NB4 (cell line): Measurements from ENCODE around the gene METTL26.

ENCODE experiments used
- POLR2A ChIP-seq: IDR thresholded peaks from 2 replicates; pipeline ENCODE4 v1.6.1; 2011; ENCODE audit warnings: mild to moderate bottlenecking; ENCODE audit not compliant: insufficient read length; ENCODE audit errors: extremely low read depth
- TF ChIP-seq, protein P1 (sequence below): IDR thresholded peaks from one replicate; pipeline ENCODE4 v1.5.1; 2012; ENCODE audit warnings: low read depth, low read length
- TF ChIP-seq, protein P2 (sequence below): IDR thresholded peaks from 2 replicates; pipeline ENCODE4 v1.6.1; 2011; ENCODE audit warnings: low read depth, low read length

DNA sequence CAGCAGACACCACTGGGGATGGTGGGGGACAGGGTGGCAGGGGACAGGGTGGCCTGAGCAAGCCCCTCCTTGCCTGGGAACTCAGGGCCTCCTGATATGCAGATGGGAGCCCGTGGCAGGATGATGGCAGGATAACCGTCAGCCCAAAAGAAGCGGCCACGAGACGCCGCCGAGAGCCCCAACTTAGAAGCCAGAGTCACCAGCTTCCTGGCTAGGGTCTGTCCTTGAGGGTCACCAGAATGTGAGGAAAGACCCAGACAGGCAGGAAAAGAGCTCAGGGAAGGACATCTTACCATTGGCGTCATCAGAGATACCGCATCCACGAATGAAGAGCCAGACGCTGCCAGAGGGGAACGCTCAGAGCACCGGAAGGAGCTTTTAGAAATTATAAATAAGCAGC is 26.8 kb downstream of the METTL26 start:
- TF ChIP-seq, protein P1, sequence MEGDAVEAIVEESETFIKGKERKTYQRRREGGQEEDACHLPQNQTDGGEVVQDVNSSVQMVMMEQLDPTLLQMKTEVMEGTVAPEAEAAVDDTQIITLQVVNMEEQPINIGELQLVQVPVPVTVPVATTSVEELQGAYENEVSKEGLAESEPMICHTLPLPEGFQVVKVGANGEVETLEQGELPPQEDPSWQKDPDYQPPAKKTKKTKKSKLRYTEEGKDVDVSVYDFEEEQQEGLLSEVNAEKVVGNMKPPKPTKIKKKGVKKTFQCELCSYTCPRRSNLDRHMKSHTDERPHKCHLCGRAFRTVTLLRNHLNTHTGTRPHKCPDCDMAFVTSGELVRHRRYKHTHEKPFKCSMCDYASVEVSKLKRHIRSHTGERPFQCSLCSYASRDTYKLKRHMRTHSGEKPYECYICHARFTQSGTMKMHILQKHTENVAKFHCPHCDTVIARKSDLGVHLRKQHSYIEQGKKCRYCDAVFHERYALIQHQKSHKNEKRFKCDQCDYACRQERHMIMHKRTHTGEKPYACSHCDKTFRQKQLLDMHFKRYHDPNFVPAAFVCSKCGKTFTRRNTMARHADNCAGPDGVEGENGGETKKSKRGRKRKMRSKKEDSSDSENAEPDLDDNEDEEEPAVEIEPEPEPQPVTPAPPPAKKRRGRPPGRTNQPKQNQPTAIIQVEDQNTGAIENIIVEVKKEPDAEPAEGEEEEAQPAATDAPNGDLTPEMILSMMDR, result no peak
- TF ChIP-seq POLR2A, result no peak
- TF ChIP-seq, protein P2, sequence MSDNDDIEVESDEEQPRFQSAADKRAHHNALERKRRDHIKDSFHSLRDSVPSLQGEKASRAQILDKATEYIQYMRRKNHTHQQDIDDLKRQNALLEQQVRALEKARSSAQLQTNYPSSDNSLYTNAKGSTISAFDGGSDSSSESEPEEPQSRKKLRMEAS, result no peak
